ENCODE data around the gene KCNJ15.

KCNJ15 gene

GRCh38 chr21:38299671-38300070, 42.9 kb downstream of the KCNJ15 start:
- Histone ChIP-seq H3K9ac (ENCODE audit: low read length) (no peak overlapping the region), H3K36me3 (ENCODE audit: control insufficient read depth, insufficient read depth, low read length) (no peaks in the 10 kb centered on the region), H3K27me3 (ENCODE audit: control insufficient read depth, insufficient read depth, low read length) (no peaks in the 10 kb centered on the region), H3K4me1 (ENCODE audit: control insufficient read depth, insufficient read depth, low read length) (peaks cover 15% of the 10 kb centered on the region), H3K4me3 (ENCODE audit: low read depth, low read length) (no peak overlapping the region), H3K27ac (ENCODE audit: low read depth, low read length) (no peak overlapping the region), H3K9me3 (ENCODE audit: control insufficient read depth, insufficient read depth, low read depth, low read length) (no peaks in the 10 kb centered on the region)

GRCh38 chr21:38300141-38300578, 43.4 kb downstream of the KCNJ15 start:
- H3K9me3 ChIP-seq (ENCODE audit: control insufficient read depth, insufficient read depth, low read depth, low read length) = no peaks in the 10 kb centered on the region
- H3K4me3 ChIP-seq (ENCODE audit: low read depth, low read length) = no peak overlapping the region
- H3K36me3 ChIP-seq (ENCODE audit: control insufficient read depth, insufficient read depth, low read length) = no peaks in the 10 kb centered on the region
- no peaks in the 10 kb centered on the region for H3K27me3 ChIP-seq (ENCODE audit: control insufficient read depth, insufficient read depth, low read length)
- H3K27ac ChIP-seq (ENCODE audit: low read depth, low read length) = no peak overlapping the region
- H3K4me1 ChIP-seq (ENCODE audit: control insufficient read depth, insufficient read depth, low read length) = peaks cover 15% of the 10 kb centered on the region
- H3K9ac ChIP-seq (ENCODE audit: low read length) = no peak overlapping the region

GRCh38 chr21:38301321-38302214, 44.8 kb downstream of the KCNJ15 start:
- Histone ChIP-seq H3K4me3 (ENCODE audit: low read depth, low read length) (no peak overlapping the region), H3K36me3 (ENCODE audit: control insufficient read depth, insufficient read depth, low read length) (no peaks in the 10 kb centered on the region), H3K27ac (ENCODE audit: low read depth, low read length) (no peak overlapping the region), H3K27me3 (ENCODE audit: control insufficient read depth, insufficient read depth, low read length) (no peaks in the 10 kb centered on the region; the same call in 1 of the 2 replicates), H3K9me3 (ENCODE audit: control insufficient read depth, insufficient read depth, low read depth, low read length) (no peaks in the 10 kb centered on the region), H3K9ac (ENCODE audit: low read length) (no peak overlapping the region), H3K4me1 (ENCODE audit: control insufficient read depth, insufficient read depth, low read length) (peaks cover 12% of the 10 kb centered on the region)

- Histone ChIP-seq H3K9me3 (ENCODE audit: control insufficient read depth, insufficient read depth, low read depth, low read length) (no peaks in the 10 kb centered on the region), H3K4me1 (ENCODE audit: control insufficient read depth, insufficient read depth, low read length) (peaks cover 3% of the 10 kb centered on the region; the same call in 1 of the 2 replicates)
Measured at GRCh38 chr21:38303300-38303699, 46.5 kb downstream of the KCNJ15 start.

GRCh38 chr21:38306433-38307141, 49.8 kb downstream of the KCNJ15 start:
- Histone ChIP-seq H3K27ac (ENCODE audit: low read depth, low read length) (no peak overlapping the region), H3K9me3 (ENCODE audit: control insufficient read depth, insufficient read depth, low read depth, low read length) (no peaks in the 10 kb centered on the region), H3K36me3 (ENCODE audit: control insufficient read depth, insufficient read depth, low read length) (no peaks in the 10 kb centered on the region), H3K4me1 (ENCODE audit: control insufficient read depth, insufficient read depth, low read length) (peaks cover 11% of the 10 kb centered on the region; the same call in 1 of the 2 replicates), H3K4me3 (ENCODE audit: low read depth, low read length) (no peak overlapping the region), H3K27me3 (ENCODE audit: control insufficient read depth, insufficient read depth, low read length) (no peaks in the 10 kb centered on the region; the same call in 1 of the 2 replicates), H3K9ac (ENCODE audit: low read length) (no peak overlapping the region)

More at GRCh38 chr21:38303300-38303699, 46.5 kb downstream of the KCNJ15 start:
- Histone ChIP-seq H3K4me3 (ENCODE audit: low read depth, low read length) (no peak overlapping the region), H3K9ac (ENCODE audit: low read length) (no peak overlapping the region), H3K27me3 (ENCODE audit: control insufficient read depth, insufficient read depth, low read length) (no peaks in the 10 kb centered on the region; the same call in 1 of the 2 replicates), H3K36me3 (ENCODE audit: control insufficient read depth, insufficient read depth, low read length) (no peaks in the 10 kb centered on the region), H3K27ac (ENCODE audit: low read depth, low read length) (no peak overlapping the region)

- H3K4me1 ChIP-seq (ENCODE audit: control insufficient read depth, insufficient read depth, low read length) = peaks cover 8% of the 10 kb centered on the region; the same call in 1 of the 2 replicates
- H3K9ac ChIP-seq (ENCODE audit: low read length) = no peak overlapping the region
- H3K27me3 ChIP-seq (ENCODE audit: control insufficient read depth, insufficient read depth, low read length) = no peaks in the 10 kb centered on the region; the same call in 1 of the 2 replicates
- no peaks in the 10 kb centered on the region for H3K36me3 ChIP-seq (ENCODE audit: control insufficient read depth, insufficient read depth, low read length)
- no peaks in the 10 kb centered on the region for H3K9me3 ChIP-seq (ENCODE audit: control insufficient read depth, insufficient read depth, low read depth, low read length)
- no peak overlapping the region for H3K4me3 ChIP-seq (ENCODE audit: low read depth, low read length)
- no peak overlapping the region for H3K27ac ChIP-seq (ENCODE audit: low read depth, low read length)
Measured at GRCh38 chr21:38307771-38308531, 51.2 kb downstream of the KCNJ15 start.

- H3K4me1 ChIP-seq (ENCODE audit: control insufficient read depth, insufficient read depth, low read length) = peaks cover 8% of the 10 kb centered on the region; the same call in 1 of the 2 replicates
- H3K36me3 ChIP-seq (ENCODE audit: control insufficient read depth, insufficient read depth, low read length) = no peaks in the 10 kb centered on the region
- no peaks in the 10 kb centered on the region; the same call in 1 of the 2 replicates for H3K27me3 ChIP-seq (ENCODE audit: control insufficient read depth, insufficient read depth, low read length)
- H3K27ac ChIP-seq (ENCODE audit: low read depth, low read length) = no peak overlapping the region
- H3K4me3 ChIP-seq (ENCODE audit: low read depth, low read length) = no peak overlapping the region
- no peak overlapping the region for H3K9ac ChIP-seq (ENCODE audit: low read length)
- H3K9me3 ChIP-seq (ENCODE audit: control insufficient read depth, insufficient read depth, low read depth, low read length) = no peaks in the 10 kb centered on the region
Measured at GRCh38 chr21:38308532-38309119, 51.8 kb downstream of the KCNJ15 start.

- Histone ChIP-seq H3K36me3 (ENCODE audit: control insufficient read depth, insufficient read depth, low read length) (no peaks in the 10 kb centered on the region), H3K27ac (ENCODE audit: low read depth, low read length) (no peak overlapping the region), H3K9ac (ENCODE audit: low read length) (no peak overlapping the region), H3K4me3 (ENCODE audit: low read depth, low read length) (no peak overlapping the region), H3K9me3 (ENCODE audit: control insufficient read depth, insufficient read depth, low read depth, low read length) (no peaks in the 10 kb centered on the region), H3K4me1 (ENCODE audit: control insufficient read depth, insufficient read depth, low read length) (peaks cover 8% of the 10 kb centered on the region; the same call in 1 of the 2 replicates), H3K27me3 (ENCODE audit: control insufficient read depth, insufficient read depth, low read length) (no peaks in the 10 kb centered on the region; the same call in 1 of the 2 replicates)
Measured at GRCh38 chr21:38310646-38311485, 54.1 kb downstream of the KCNJ15 start.

- Histone ChIP-seq H3K27ac (ENCODE audit: low read depth, low read length) (no peak overlapping the region), H3K27me3 (ENCODE audit: control insufficient read depth, insufficient read depth, low read length) (no peaks in the 10 kb centered on the region), H3K4me1 (ENCODE audit: control insufficient read depth, insufficient read depth, low read length) (peaks cover 8% of the 10 kb centered on the region; the same call in 1 of the 2 replicates), H3K4me3 (ENCODE audit: low read depth, low read length) (no peak overlapping the region), H3K9me3 (ENCODE audit: control insufficient read depth, insufficient read depth, low read depth, low read length) (no peaks in the 10 kb centered on the region), H3K9ac (ENCODE audit: low read length) (no peak overlapping the region), H3K36me3 (ENCODE audit: control insufficient read depth, insufficient read depth, low read length) (no peaks in the 10 kb centered on the region)
Measured at GRCh38 chr21:38311765-38312164, 55.0 kb downstream of the KCNJ15 start.

Measured in HUES6 (cell line).